ENCODE data around the gene IGFBPL1. TPM values are rescaled to one million over a fixed set of nuclear protein-coding genes. Genes with fewer than 3 reads are reported as not detected.

The IGFBPL1 gene
- total RNA-seq, 1 experiment from 2014 or later: 1.6 TPM

DNA sequence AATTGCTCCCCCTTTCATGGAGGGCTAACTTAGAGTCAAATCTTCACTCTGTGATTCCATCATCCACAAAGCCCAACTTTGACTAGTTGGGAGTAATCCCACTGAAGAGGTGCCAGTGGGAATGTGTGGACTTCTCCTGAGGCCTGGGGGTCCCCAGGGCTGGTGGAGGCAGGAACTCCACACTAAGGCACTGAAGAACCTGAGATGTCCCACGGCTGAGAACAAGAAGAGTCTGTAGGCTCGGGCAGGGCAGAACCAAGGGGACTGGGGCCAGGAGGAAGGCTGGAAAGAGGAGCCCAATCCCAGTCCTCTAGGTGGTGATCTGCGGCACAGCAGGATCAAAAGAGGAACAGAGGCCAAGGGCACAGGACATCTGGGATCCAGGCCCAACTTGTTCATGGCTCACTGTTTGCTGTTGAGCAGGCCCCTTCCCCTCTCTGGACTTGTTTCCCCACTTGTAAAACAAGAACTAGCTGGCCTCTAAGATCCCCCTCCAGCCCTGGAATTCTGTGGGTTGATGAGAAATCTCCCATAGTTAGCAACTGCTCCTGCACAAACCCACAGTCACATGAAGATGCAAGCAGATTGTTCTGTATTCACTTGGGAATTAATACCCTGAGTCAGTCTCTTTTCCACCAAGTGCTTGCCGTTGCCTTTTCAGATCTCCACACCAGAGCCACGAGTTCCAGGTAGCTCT lies 64.4 kb downstream of the IGFBPL1 start:
- no peaks in the 10 kb centered on the region for H3K9me3 ChIP-seq
- H3K27ac Mint-ChIP-seq (ENCODE audit: unreplicated experiment): no peak overlapping the region
- H3K4me3 Mint-ChIP-seq (ENCODE audit: unreplicated experiment): no peak overlapping the region
- intact Hi-C loops (cut with micrococcal nuclease; ENCODE audit: unreplicated experiment): loop anchor here (5.0 to 10.0 kb wide), 3 partner anchors 85 to 613 kb away; no protein-coding TSS in a partner anchor
- no peaks in the 10 kb centered on the region for H3K36me3 Mint-ChIP-seq (ENCODE audit: insufficient read depth, unreplicated experiment)
- H3K9me3 Mint-ChIP-seq (ENCODE audit: unreplicated experiment): no peaks in the 10 kb centered on the region
- no peak for DNase-seq
- H3K27me3 Mint-ChIP-seq (ENCODE audit: insufficient read depth, unreplicated experiment): no peaks in the 10 kb centered on the region
- ChIA-PET CTCF (interaction anchor here (1.0 kb wide), 1 partner anchor 446 kb away, joined by 3 read pairs; no protein-coding TSS in a partner anchor), POLR2A (no interaction called here)
- no TSS peak for BruUV-seq (replicated peaks)
- H3K4me3 ChIP-seq (ENCODE audit: low read depth, low read length): no peak overlapping the region
- no peaks in the 10 kb centered on the region for H3K36me3 ChIP-seq (ENCODE audit: control insufficient read depth, insufficient read depth, low read length)
- H3K27me3 ChIP-seq (replicated peaks; ENCODE audit: control insufficient read depth, insufficient read depth, low read length): no peaks in the 10 kb centered on the region
- no peaks in the 10 kb centered on the region for H3K4me1 Mint-ChIP-seq (ENCODE audit: low read depth, unreplicated experiment)
- no peak for TF ChIP-seq CTCF (IDR thresholded peaks at IDR 0.05; ENCODE audit: insufficient read depth in 1 of 2, low read depth in 1 of 2, low read length in 1 of 2, severe bottlenecking in 1 of 2, unreplicated experiment in 1 of 2)
- H3K4me1 ChIP-seq: no peaks in the 10 kb centered on the region

- Mint-ChIP-seq H3K36me3 (ENCODE audit: insufficient read depth, unreplicated experiment) (no peaks in the 10 kb centered on the region), H3K4me3 (ENCODE audit: unreplicated experiment) (no peak overlapping the region), H3K4me1 (ENCODE audit: low read depth, unreplicated experiment) (no peaks in the 10 kb centered on the region), H3K27me3 (ENCODE audit: insufficient read depth, unreplicated experiment) (no peaks in the 10 kb centered on the region), H3K9me3 (ENCODE audit: unreplicated experiment) (no peaks in the 10 kb centered on the region), H3K27ac (ENCODE audit: unreplicated experiment) (no peak overlapping the region)
- Histone ChIP-seq H3K4me1 (no peaks in the 10 kb centered on the region), H3K27me3 (replicated peaks; ENCODE audit: control insufficient read depth, insufficient read depth, low read length) (no peaks in the 10 kb centered on the region), H3K4me3 (ENCODE audit: low read depth, low read length) (no peak overlapping the region), H3K36me3 (ENCODE audit: control insufficient read depth, insufficient read depth, low read length) (no peaks in the 10 kb centered on the region), H3K9me3 (no peaks in the 10 kb centered on the region)
- no peak for TF ChIP-seq CTCF (IDR thresholded peaks at IDR 0.05; ENCODE audit: insufficient read depth in 1 of 2, low read depth in 1 of 2, low read length in 1 of 2, severe bottlenecking in 1 of 2, unreplicated experiment in 1 of 2)
- CTCF ChIA-PET: no interaction called here
- no peak for DNase-seq
- no TSS peak for BruUV-seq (replicated peaks)
- intact Hi-C loops (cut with micrococcal nuclease; ENCODE audit: unreplicated experiment): loop anchor here (5.0 to 10.0 kb wide), 2 partner anchors 84 to 612 kb away; no protein-coding TSS in a partner anchor
- POLR2A ChIA-PET: no interaction called here
Observed at GRCh38 chr9:38359297-38359653, 65.0 kb downstream of the IGFBPL1 start.

DNA sequence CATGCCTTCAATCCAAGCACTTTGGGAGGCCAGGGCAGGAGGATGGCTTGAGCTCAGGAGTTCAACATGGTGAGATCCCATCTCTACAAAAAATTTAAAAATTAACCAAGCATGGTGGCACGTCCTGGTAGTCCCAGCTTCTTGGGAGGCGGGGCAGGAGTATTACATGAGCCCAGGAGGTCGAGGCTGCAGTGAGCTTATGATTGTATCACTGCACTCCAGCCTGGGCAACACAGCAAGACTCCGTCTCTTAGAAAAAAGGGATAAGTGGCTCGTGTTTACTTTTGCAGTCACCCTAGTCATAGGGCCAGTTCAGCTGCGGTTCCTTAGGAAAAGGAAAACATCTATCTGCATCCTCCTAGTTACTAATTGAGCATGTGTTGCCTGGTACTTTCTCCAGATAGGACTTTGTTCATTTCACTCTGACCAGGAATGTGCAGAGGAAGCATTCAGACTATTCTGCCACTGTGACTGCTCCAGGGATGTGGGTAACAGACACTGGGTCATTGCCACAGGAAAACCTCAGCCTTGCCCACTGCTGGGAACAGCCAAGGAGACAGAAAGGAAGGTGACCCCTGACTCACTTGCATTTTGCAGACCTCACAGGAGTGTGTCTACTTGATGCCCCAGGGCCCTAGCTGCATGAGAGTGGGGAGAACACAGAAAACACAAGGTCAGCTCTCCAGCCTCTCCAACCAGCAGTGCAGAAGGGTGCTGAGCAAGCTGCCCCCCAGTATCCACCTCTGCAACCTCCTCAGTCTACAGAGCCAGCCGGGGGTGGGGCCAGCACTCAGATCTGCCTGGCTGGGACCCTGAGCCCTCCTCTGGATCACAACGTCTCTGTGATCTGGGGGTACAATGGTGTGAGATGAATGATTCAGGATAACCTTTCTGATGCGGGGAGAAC lies 65.6 kb downstream of the IGFBPL1 start:
- Mint-ChIP-seq H3K27me3 (ENCODE audit: insufficient read depth, unreplicated experiment) (no peaks in the 10 kb centered on the region), H3K4me3 (ENCODE audit: unreplicated experiment) (no peak overlapping the region), H3K36me3 (ENCODE audit: insufficient read depth, unreplicated experiment) (no peaks in the 10 kb centered on the region), H3K4me1 (ENCODE audit: low read depth, unreplicated experiment) (no peaks in the 10 kb centered on the region), H3K9me3 (ENCODE audit: unreplicated experiment) (no peaks in the 10 kb centered on the region), H3K27ac (ENCODE audit: unreplicated experiment) (no peak overlapping the region)
- Histone ChIP-seq H3K4me3 (ENCODE audit: low read depth, low read length) (no peak overlapping the region), H3K9me3 (no peaks in the 10 kb centered on the region), H3K4me1 (no peaks in the 10 kb centered on the region), H3K36me3 (ENCODE audit: control insufficient read depth, insufficient read depth, low read length) (no peaks in the 10 kb centered on the region), H3K27me3 (replicated peaks; ENCODE audit: control insufficient read depth, insufficient read depth, low read length) (no peaks in the 10 kb centered on the region)
- DNase-seq: no peak
- POLR2A ChIA-PET: no interaction called here
- TF ChIP-seq CTCF (IDR thresholded peaks at IDR 0.05; ENCODE audit: insufficient read depth in 1 of 2, low read depth in 1 of 2, low read length in 1 of 2, severe bottlenecking in 1 of 2, unreplicated experiment in 1 of 2): no peak
- no TSS peak for BruUV-seq (replicated peaks)
- CTCF ChIA-PET: no interaction called here
- intact Hi-C loops (cut with micrococcal nuclease; ENCODE audit: unreplicated experiment): loop anchor here (5.0 to 10.0 kb wide), 2 partner anchors 84 to 611 kb away; no protein-coding TSS in a partner anchor
